ENCODE measurements around the gene SCAI. TPM values are rescaled to one million over a fixed set of nuclear protein-coding genes. Genes with fewer than 3 reads are reported as not detected.
A peak's percentile ranks its signal among the peaks of the same experiment; 100 is the strongest.

The SCAI gene
- total and polyA plus RNA-seq, 2 of the 4 experiments (the other 2 are of a cell fraction): 3.6 to 14.5 TPM

- no peaks in the 10 kb centered on the region for H3K36me3 ChIP-seq (ENCODE audit: control insufficient read depth, insufficient read depth, low read length)
- DNase-seq: peak; percentile 79
- no peak overlapping the region for H2BK15ac ChIP-seq (ENCODE audit: low read depth, low read length)
- H4K91ac ChIP-seq (ENCODE audit: insufficient read depth, low read depth, low read length): no peak overlapping the region
- H4K8ac ChIP-seq (ENCODE audit: low read depth in 2 of 2, low read length in 2 of 2): no peak overlapping the region
- ChIA-PET POLR2A (ENCODE audit: unreplicated experiment) (interaction anchor here (0.6 kb wide), 1 partner anchor 36 kb away, joined by 6 read pairs; no protein-coding TSS in a partner anchor), CTCF (no interaction called here)
- no peak overlapping the region; the same call in 1 of the 2 replicates for H3K9ac ChIP-seq (ENCODE audit: low read depth, low read length)
- peaks cover 12% of the 10 kb centered on the region; the same call in 1 of the 2 replicates for H4K20me1 ChIP-seq (ENCODE audit: insufficient read depth, low read length)
- H3K56ac ChIP-seq (ENCODE audit: extremely low read depth, insufficient read depth, low read length): no peak overlapping the region
- no peak overlapping the region for H3K14ac ChIP-seq (replicated peaks; ENCODE audit: low read depth, low read length)
- no peak overlapping the region for H2BK120ac ChIP-seq (ENCODE audit: low read depth, low read length)
- H3K23ac ChIP-seq (ENCODE audit: low read depth, low read length): no peak overlapping the region
- no peak overlapping the region for H2AK5ac ChIP-seq (ENCODE audit: low read depth, low read length)
- no peak overlapping the region for H3K4ac ChIP-seq (ENCODE audit: low read depth, low read length)
- H2AFZ ChIP-seq (replicated peaks; ENCODE audit: low read length, poor library complexity): no peak overlapping the region
- no peaks in the 10 kb centered on the region for H3K9me3 ChIP-seq (ENCODE audit: control insufficient read depth, insufficient read depth, low read length)
- no peak overlapping the region for H2BK20ac ChIP-seq (ENCODE audit: low read depth, low read length)
- peak overlapping the region; percentile 70; the same call in 1 of the 2 replicates for H3K18ac ChIP-seq (ENCODE audit: low read depth, low read length)
- H2BK5ac ChIP-seq (ENCODE audit: low read depth, low read length, poor library complexity, severe bottlenecking): peak overlapping the region; percentile 58
- H3K79me1 ChIP-seq (ENCODE audit: low read depth in 1 of 2, low read length in 2 of 2): peaks cover 16 to 23% of the 10 kb centered on the region in 2 experiments
- H3K4me2 ChIP-seq (ENCODE audit: low read depth, low read length): peak overlapping the region; percentile 55; the same call in 1 of the 2 replicates
- no TSS peak for BruUV-seq (replicated peaks)
- H4K5ac ChIP-seq (ENCODE audit: low read depth, low read length): no peak overlapping the region; the same call in 1 of the 2 replicates
- no peak overlapping the region for H3K4me3 ChIP-seq (ENCODE audit: insufficient read depth, low read depth, low read length)
- intact Hi-C loops (cut with micrococcal nuclease) (no loop called here), in situ Hi-C loops (cut with MboI; ENCODE audit: low sequenced_read_pairs) (no loop called here), dilution Hi-C loops (cut with HindIII; ENCODE audit: low sequenced_read_pairs, unreplicated experiment) (no loop called here)
- no peaks in the 10 kb centered on the region for H3K27me3 ChIP-seq (ENCODE audit: control insufficient read depth, insufficient read depth, low read length)
- peaks cover 9% of the 10 kb centered on the region for H3K4me1 ChIP-seq (ENCODE audit: control insufficient read depth, insufficient read depth, low read length)
- peak overlapping the region; percentile 85; the same call in 1 of the 2 replicates for H3K27ac ChIP-seq (ENCODE audit: insufficient read depth, low read length)
- TF ChIP-seq CEBPB (IDR thresholded peaks at IDR 0.05; ENCODE audit: low read depth, low read length) (peak; percentile 51), MAFK (IDR thresholded peaks at IDR 0.05; ENCODE audit: low read depth, low read length) (peak; percentile 38; the same call in 1 of the 2 replicates)
- TF ChIP-seq, protein P1, sequence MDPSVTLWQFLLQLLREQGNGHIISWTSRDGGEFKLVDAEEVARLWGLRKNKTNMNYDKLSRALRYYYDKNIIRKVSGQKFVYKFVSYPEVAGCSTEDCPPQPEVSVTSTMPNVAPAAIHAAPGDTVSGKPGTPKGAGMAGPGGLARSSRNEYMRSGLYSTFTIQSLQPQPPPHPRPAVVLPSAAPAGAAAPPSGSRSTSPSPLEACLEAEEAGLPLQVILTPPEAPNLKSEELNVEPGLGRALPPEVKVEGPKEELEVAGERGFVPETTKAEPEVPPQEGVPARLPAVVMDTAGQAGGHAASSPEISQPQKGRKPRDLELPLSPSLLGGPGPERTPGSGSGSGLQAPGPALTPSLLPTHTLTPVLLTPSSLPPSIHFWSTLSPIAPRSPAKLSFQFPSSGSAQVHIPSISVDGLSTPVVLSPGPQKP (IDR thresholded peaks at IDR 0.05; ENCODE audit: borderline replicate concordance, low read depth, low read length): no peak
- H3K9me1 ChIP-seq (ENCODE audit: insufficient read depth, low read length): peaks cover 5% of the 10 kb centered on the region; the same call in 1 of the 2 replicates
- no peak overlapping the region for H2AK9ac ChIP-seq (replicated peaks; ENCODE audit: low read depth, low read length, poor library complexity)
- peak; percentile 62 for ATAC-seq (ENCODE audit: low read depth)
Observed at GRCh38 chr9:125106285-125106893, 36.9 kb downstream of the SCAI start.
